Measurements from ENCODE around the gene PLCB4.
A peak's percentile ranks its signal among the peaks of the same experiment; 100 is the strongest.

PLCB4 gene

DNA sequence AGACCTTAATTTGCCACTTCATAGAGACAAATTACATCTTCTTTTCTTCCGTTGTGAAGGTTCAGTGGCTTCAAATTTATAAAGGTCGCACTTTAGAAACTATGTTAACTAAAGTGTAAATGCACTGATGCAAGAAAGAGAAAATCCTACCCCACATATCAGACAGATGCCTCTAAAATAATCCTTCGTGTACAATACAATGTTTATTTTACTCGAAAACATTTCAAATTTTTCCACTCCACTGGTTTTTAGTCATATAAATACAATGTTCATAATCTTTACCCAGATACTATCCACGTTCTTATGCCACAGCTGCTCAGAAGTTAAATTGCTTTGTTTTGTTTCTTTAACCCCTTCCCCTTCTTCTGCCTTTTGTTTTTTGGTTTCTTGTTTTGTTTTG lies 305.2 kb downstream of the PLCB4 start:
- no peak overlapping the region for H2AFZ ChIP-seq (ENCODE audit: low read depth, low read length)
- peaks cover 0 to 14% of the 10 kb centered on the region in 2 experiments for H3K36me3 ChIP-seq (ENCODE audit: control insufficient read depth in 1 of 2, insufficient read depth in 2 of 2, low read depth in 1 of 2, low read length in 2 of 2)
- H3K14ac ChIP-seq (ENCODE audit: low read length in 2 of 2): no peak overlapping the region
- H3K27me3 ChIP-seq (ENCODE audit: control insufficient read depth in 1 of 2, insufficient read depth in 1 of 2, low read length in 2 of 2): no peaks in the 10 kb centered on the region
- no peak for DNase-seq
- no peak overlapping the region for H3K4me2 ChIP-seq (ENCODE audit: low read length, poor library complexity, severe bottlenecking)
- no peak overlapping the region for H3K9ac ChIP-seq (ENCODE audit: low read length)
- 65% methylated on average over 4 of the region's 5 CpGs for WGBS
- H2AK5ac ChIP-seq (ENCODE audit: low read length, severe bottlenecking): no peak overlapping the region
- peaks cover 6% of the 10 kb centered on the region for H3K4me1 ChIP-seq (ENCODE audit: control insufficient read depth, insufficient read depth, low read depth, low read length)
- H3K9me3 ChIP-seq (ENCODE audit: control insufficient read depth, low read length): no peaks in the 10 kb centered on the region
- H2BK12ac ChIP-seq (ENCODE audit: low read length in 2 of 2): no peak overlapping the region
- H4K8ac ChIP-seq (ENCODE audit: low read length): no peak overlapping the region
- H2BK15ac ChIP-seq (ENCODE audit: low read depth, poor library complexity, severe bottlenecking): no peak overlapping the region
- H3K79me1 ChIP-seq (replicated peaks; ENCODE audit: low read length, poor library complexity, severe bottlenecking): peaks cover 6% of the 10 kb centered on the region
- no peak overlapping the region for H3K4me3 ChIP-seq (ENCODE audit: insufficient read depth in 1 of 2, low read depth in 1 of 2, low read length in 2 of 2)
- H2BK120ac ChIP-seq (ENCODE audit: low read depth, low read length): no peak overlapping the region
- H3K23ac ChIP-seq (ENCODE audit: low read length in 2 of 2): no peak overlapping the region
- H3K4ac ChIP-seq (ENCODE audit: low read depth in 1 of 2, low read length in 2 of 2): no peak overlapping the region
- H3K18ac ChIP-seq (ENCODE audit: low read depth in 1 of 2, low read length in 2 of 2): no peak overlapping the region
- no peak overlapping the region for H2BK5ac ChIP-seq (ENCODE audit: low read depth, low read length, poor library complexity, severe bottlenecking)
- H3K27ac ChIP-seq (ENCODE audit: low read length, poor library complexity, severe bottlenecking): peak overlapping the region; percentile 74
- no peak overlapping the region for H4K91ac ChIP-seq (ENCODE audit: low read length)

DNA sequence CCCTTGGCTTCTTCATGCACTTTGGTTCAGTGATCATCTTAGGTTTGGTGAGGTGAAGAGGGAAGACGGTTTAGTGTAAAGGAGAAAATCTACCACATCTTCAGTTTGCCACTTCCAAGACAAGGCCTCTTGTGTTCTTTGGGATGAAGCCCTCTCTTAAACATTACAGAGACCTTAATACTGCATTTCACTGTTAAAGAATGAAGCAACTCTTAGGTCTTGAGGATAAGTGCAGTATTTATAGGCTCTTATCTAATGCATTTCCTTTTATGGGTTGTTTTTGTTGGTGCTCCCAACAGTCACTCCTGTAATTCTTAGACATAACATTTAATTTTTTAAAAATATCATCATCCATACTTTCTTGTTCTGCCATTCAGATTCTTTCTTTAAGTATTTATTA lies 305.6 kb downstream of the PLCB4 start:
- Histone ChIP-seq H3K27me3 (ENCODE audit: control insufficient read depth in 1 of 2, insufficient read depth in 1 of 2, low read length in 2 of 2) (no peaks in the 10 kb centered on the region), H3K18ac (ENCODE audit: low read depth in 1 of 2, low read length in 2 of 2) (no peak overlapping the region), H2BK15ac (ENCODE audit: low read depth, poor library complexity, severe bottlenecking) (no peak overlapping the region), H3K9ac (ENCODE audit: low read length) (no peak overlapping the region), H3K4me1 (ENCODE audit: control insufficient read depth, insufficient read depth, low read depth, low read length) (peaks cover 6% of the 10 kb centered on the region), H3K9me3 (ENCODE audit: control insufficient read depth, low read length) (no peaks in the 10 kb centered on the region), H2AFZ (ENCODE audit: low read depth, low read length) (no peak overlapping the region), H3K4me3 (ENCODE audit: insufficient read depth in 1 of 2, low read depth in 1 of 2, low read length in 2 of 2) (no peak overlapping the region), H2BK5ac (ENCODE audit: low read depth, low read length, poor library complexity, severe bottlenecking) (no peak overlapping the region), H3K27ac (ENCODE audit: low read length, poor library complexity, severe bottlenecking) (peak overlapping the region; percentile 74), H2BK120ac (ENCODE audit: low read depth, low read length) (no peak overlapping the region), H3K4me2 (ENCODE audit: low read length, poor library complexity, severe bottlenecking) (no peak overlapping the region), H3K23ac (ENCODE audit: low read length in 2 of 2) (no peak overlapping the region), H3K79me1 (replicated peaks; ENCODE audit: low read length, poor library complexity, severe bottlenecking) (peaks cover 8% of the 10 kb centered on the region), H4K91ac (ENCODE audit: low read length) (no peak overlapping the region), H2BK12ac (ENCODE audit: low read length in 2 of 2) (no peak overlapping the region), H3K36me3 (ENCODE audit: control insufficient read depth in 1 of 2, insufficient read depth in 2 of 2, low read depth in 1 of 2, low read length in 2 of 2) (peaks cover 0 to 14% of the 10 kb centered on the region in 2 experiments), H4K8ac (ENCODE audit: low read length) (no peak overlapping the region), H2AK5ac (ENCODE audit: low read length, severe bottlenecking) (no peak overlapping the region), H3K14ac (ENCODE audit: low read length in 2 of 2) (no peak overlapping the region), H3K4ac (ENCODE audit: low read depth in 1 of 2, low read length in 2 of 2) (no peak overlapping the region)
- peak; percentile 51 for DNase-seq
- no CpG with 5 or more reads among the region's 1 CpG for WGBS

DNA sequence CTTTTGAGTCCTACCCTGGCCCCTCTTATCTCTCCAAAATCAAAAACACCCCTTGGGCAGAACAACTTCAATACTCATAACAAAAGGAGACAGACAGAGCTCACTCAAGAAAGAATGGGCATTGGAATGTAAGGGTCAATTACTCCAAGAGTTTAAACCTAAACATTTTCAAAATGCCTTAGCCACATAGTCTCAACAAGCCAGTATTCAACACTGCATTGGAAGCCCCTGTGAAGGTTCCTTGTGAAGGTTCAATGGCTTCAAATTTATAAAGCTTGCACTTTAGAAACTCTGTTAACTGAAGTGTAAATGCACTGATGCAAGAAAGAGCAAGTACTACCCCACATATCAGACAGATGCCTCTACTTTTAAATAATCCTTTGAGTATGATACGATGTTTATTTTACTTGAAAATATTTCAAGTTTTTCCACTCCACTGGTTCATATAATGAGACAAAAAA lies 306.4 kb downstream of the PLCB4 start:
- peaks cover 0 to 9% of the 10 kb centered on the region in 2 experiments for H3K36me3 ChIP-seq (ENCODE audit: control insufficient read depth in 1 of 2, insufficient read depth in 2 of 2, low read depth in 1 of 2, low read length in 2 of 2)
- no CpG with 5 or more reads among the region's 1 CpG for WGBS
- peak; percentile 25 for DNase-seq
- peak overlapping the region; percentile 53 for H2AK5ac ChIP-seq (ENCODE audit: low read length, severe bottlenecking)
- H4K91ac ChIP-seq (ENCODE audit: low read length): no peak overlapping the region
- H3K27me3 ChIP-seq (ENCODE audit: control insufficient read depth in 1 of 2, insufficient read depth in 1 of 2, low read length in 2 of 2): no peaks in the 10 kb centered on the region
- H3K23ac ChIP-seq (ENCODE audit: low read length in 2 of 2): no peak overlapping the region
- peak overlapping the region; percentile 94 for H3K27ac ChIP-seq (ENCODE audit: low read length, poor library complexity, severe bottlenecking)
- H3K79me1 ChIP-seq (replicated peaks; ENCODE audit: low read length, poor library complexity, severe bottlenecking): peaks cover 5% of the 10 kb centered on the region
- H2BK120ac ChIP-seq (ENCODE audit: low read depth, low read length): no peak overlapping the region
- no peak overlapping the region for H3K4ac ChIP-seq (ENCODE audit: low read depth in 1 of 2, low read length in 2 of 2)
- H3K4me1 ChIP-seq (ENCODE audit: control insufficient read depth, insufficient read depth, low read depth, low read length): peaks cover 6% of the 10 kb centered on the region
- H3K9me3 ChIP-seq (ENCODE audit: control insufficient read depth, low read length): no peaks in the 10 kb centered on the region
- no peak overlapping the region for H3K9ac ChIP-seq (ENCODE audit: low read length)
- no peak overlapping the region for H3K14ac ChIP-seq (ENCODE audit: low read length in 2 of 2)
- no peak overlapping the region for H2BK12ac ChIP-seq (ENCODE audit: low read length in 2 of 2)
- H2BK5ac ChIP-seq (ENCODE audit: low read depth, low read length, poor library complexity, severe bottlenecking): peak overlapping the region; percentile 75
- H3K4me3 ChIP-seq (ENCODE audit: insufficient read depth in 1 of 2, low read depth in 1 of 2, low read length in 2 of 2): no peak overlapping the region
- H3K18ac ChIP-seq (ENCODE audit: low read depth in 1 of 2, low read length in 2 of 2): no peak overlapping the region
- H3K4me2 ChIP-seq (ENCODE audit: low read length, poor library complexity, severe bottlenecking): no peak overlapping the region
- H4K8ac ChIP-seq (ENCODE audit: low read length): no peak overlapping the region
- no peak overlapping the region for H2AFZ ChIP-seq (ENCODE audit: low read depth, low read length)
- H2BK15ac ChIP-seq (ENCODE audit: low read depth, poor library complexity, severe bottlenecking): no peak overlapping the region

DNA sequence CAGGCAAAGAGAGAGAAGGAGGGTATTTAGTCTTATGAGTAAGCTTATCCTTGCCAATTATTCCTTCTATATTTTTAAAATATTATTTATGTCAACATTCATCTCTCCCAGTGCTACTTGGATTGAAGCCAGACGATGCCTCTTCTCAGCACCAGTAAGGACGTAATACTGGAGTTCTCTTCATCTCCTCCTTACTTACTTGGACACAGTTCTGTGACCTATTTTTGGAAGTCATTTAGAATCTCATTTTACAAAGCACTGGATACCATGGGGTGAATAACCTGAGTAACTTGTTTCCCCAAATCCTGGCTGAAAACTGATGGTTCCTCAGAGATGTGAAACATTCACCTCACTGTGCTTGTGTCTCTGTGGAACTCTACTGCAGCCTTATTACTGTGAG lies 308.1 kb downstream of the PLCB4 start:
- DNase-seq: no peak
- H2BK5ac ChIP-seq (ENCODE audit: low read depth, low read length, poor library complexity, severe bottlenecking): no peak overlapping the region
- no peak overlapping the region for H3K4me3 ChIP-seq (ENCODE audit: insufficient read depth in 1 of 2, low read depth in 1 of 2, low read length in 2 of 2)
- H4K8ac ChIP-seq (ENCODE audit: low read length): no peak overlapping the region
- no peak overlapping the region for H3K18ac ChIP-seq (ENCODE audit: low read depth in 1 of 2, low read length in 2 of 2)
- H2AFZ ChIP-seq (ENCODE audit: low read depth, low read length): no peak overlapping the region
- H2BK12ac ChIP-seq (ENCODE audit: low read length in 2 of 2): no peak overlapping the region
- peaks cover 0 to 3% of the 10 kb centered on the region in 2 experiments for H3K36me3 ChIP-seq (ENCODE audit: control insufficient read depth in 1 of 2, insufficient read depth in 2 of 2, low read depth in 1 of 2, low read length in 2 of 2)
- H3K4me1 ChIP-seq (ENCODE audit: control insufficient read depth, insufficient read depth, low read depth, low read length): peaks cover 4% of the 10 kb centered on the region
- H3K27ac ChIP-seq (ENCODE audit: low read length, poor library complexity, severe bottlenecking): no peak overlapping the region
- no peak overlapping the region for H2BK120ac ChIP-seq (ENCODE audit: low read depth, low read length)
- no peak overlapping the region for H2BK15ac ChIP-seq (ENCODE audit: low read depth, poor library complexity, severe bottlenecking)
- no peak overlapping the region for H4K91ac ChIP-seq (ENCODE audit: low read length)
- peak overlapping the region; percentile 31 for H2AK5ac ChIP-seq (ENCODE audit: low read length, severe bottlenecking)
- 90% methylated on average over 2 of the region's 2 CpGs for WGBS
- H3K4ac ChIP-seq (ENCODE audit: low read depth in 1 of 2, low read length in 2 of 2): no peak overlapping the region
- no peak overlapping the region for H3K14ac ChIP-seq (ENCODE audit: low read length in 2 of 2)
- no peak overlapping the region for H3K4me2 ChIP-seq (ENCODE audit: low read length, poor library complexity, severe bottlenecking)
- H3K23ac ChIP-seq (ENCODE audit: low read length in 2 of 2): no peak overlapping the region
- no peaks in the 10 kb centered on the region for H3K27me3 ChIP-seq (ENCODE audit: control insufficient read depth in 1 of 2, insufficient read depth in 1 of 2, low read length in 2 of 2)
- no peaks in the 10 kb centered on the region for H3K9me3 ChIP-seq (ENCODE audit: control insufficient read depth, low read length)
- no peak overlapping the region for H3K9ac ChIP-seq (ENCODE audit: low read length)
- peaks cover 5% of the 10 kb centered on the region for H3K79me1 ChIP-seq (replicated peaks; ENCODE audit: low read length, poor library complexity, severe bottlenecking)
